ENCODE data around the gene CDC42SE2.

CDC42SE2 gene

DNA sequence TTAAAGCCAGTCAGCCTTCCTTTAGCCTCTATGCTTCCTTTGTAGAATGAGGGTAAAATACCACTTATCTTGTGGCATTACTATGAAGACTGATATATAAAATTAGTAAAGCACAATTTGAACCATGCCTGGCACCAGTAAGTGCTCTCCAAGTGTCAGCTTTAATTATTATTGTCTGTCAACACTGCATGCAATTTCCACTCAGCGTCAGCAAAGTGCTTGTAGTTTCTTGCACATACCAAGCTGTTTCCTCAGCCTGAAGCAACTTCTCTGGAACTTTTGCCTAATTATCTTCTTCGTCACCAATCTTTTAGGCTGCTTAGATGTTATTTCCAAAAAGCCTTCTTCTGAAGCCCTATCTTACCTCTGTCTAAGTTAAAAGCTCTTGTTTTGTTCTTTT, 177.3 kb downstream of the CDC42SE2 start:
- DNase-seq (ENCODE audit: low spot score) = no peak

Measured in LoVo (cell line).